IMR-90 (cell line): ENCODE data around the gene KLHL36. TPM values are rescaled to one million over a fixed set of nuclear protein-coding genes. Genes with fewer than 3 reads are reported as not detected.

ENCODE experiments used
- ATAC-seq: fragments of 200-7000 bp; cut with Tn5 transposase; 2 replicates; pipeline ENCODE4 v1.9.1; 2020; ENCODE audit warnings: low read depth, mild to moderate bottlenecking, moderate library complexity
- BruUV-seq: library from RNA; stranded (reverse); fragments of 400-500 nt; replicated peaks from 2 replicates; lab custom pipeline; 2021; lab: Mats Ljungman, UMichigan
- CTCF ChIA-PET: fragments of 300-600 bp; formaldehyde crosslinking; extraction: SDS; loops from one replicate; lab custom pipeline; 2021; ENCODE audit warnings: antibody characterized with exemption; lab: Yijun Ruan, JAX
- POLR2A ChIA-PET: fragments of 300-600 bp; sonication (Branson Sonifier 250); formaldehyde crosslinking; loops from one replicate; lab custom pipeline; 2022; ENCODE audit warnings: antibody characterized with exemption; ENCODE audit not compliant: unreplicated experiment; lab: Charles Lee
- DNase-seq: peaks from one replicate; pipeline ENCODE4 v3.0.0; 2013
- H2AFZ ChIP-seq: replicated peaks from 2 replicates; pipeline ENCODE3; 2013; ENCODE audit warnings: low read length, mild to moderate bottlenecking; ENCODE audit not compliant: poor library complexity
- H2AK5ac ChIP-seq: 2 replicates; pipeline ENCODE4 v1.6.1; 2013; ENCODE audit warnings: low read depth, low read length, inconsistent platforms
- H2AK9ac ChIP-seq: replicated peaks from 2 replicates; pipeline ENCODE3; 2013; ENCODE audit warnings: mild to moderate bottlenecking, low read depth, low read length, moderate library complexity; ENCODE audit not compliant: poor library complexity
- H2BK120ac ChIP-seq: 2 replicates; pipeline ENCODE4 v1.6.1; 2013; ENCODE audit warnings: low read depth, low read length, inconsistent platforms
- H2BK15ac ChIP-seq: 3 replicates; pipeline ENCODE4 v1.6.1; 2013; ENCODE audit warnings: low read depth, low read length, inconsistent platforms
- H2BK20ac ChIP-seq: 2 replicates; pipeline ENCODE4 v1.6.1; 2013; ENCODE audit warnings: low read depth, mild to moderate bottlenecking, inconsistent platforms, low read length, moderate library complexity
- H2BK5ac ChIP-seq: 2 replicates; pipeline ENCODE4 v1.6.1; 2013; ENCODE audit warnings: mild to moderate bottlenecking, low read depth, low read length, inconsistent platforms; ENCODE audit not compliant: poor library complexity, severe bottlenecking
- H3K14ac ChIP-seq: replicated peaks from 2 replicates; pipeline ENCODE4 v1.6.1; 2013; ENCODE audit warnings: low read depth, low read length, inconsistent platforms
- H3K18ac ChIP-seq: 2 replicates; pipeline ENCODE4 v1.6.1; 2013; ENCODE audit warnings: low read depth, low read length, control low read depth
- H3K23ac ChIP-seq: 2 replicates; pipeline ENCODE4 v1.6.1; 2013; ENCODE audit warnings: low read depth, low read length, inconsistent platforms
- H3K27ac ChIP-seq: 2 replicates; pipeline ENCODE4 v1.5.1; 2013; ENCODE audit warnings: mild to moderate bottlenecking, control low read depth, low read length; ENCODE audit not compliant: insufficient read depth
- H3K27me3 ChIP-seq: 2 replicates; pipeline ENCODE4 v1.6.1; 2013; ENCODE audit warnings: low read length; ENCODE audit not compliant: control insufficient read depth, insufficient read depth
- H3K36me3 ChIP-seq: 2 replicates; pipeline ENCODE4 v1.6.1; 2013; ENCODE audit warnings: low read length, mixed read lengths; ENCODE audit not compliant: control insufficient read depth, insufficient read depth
- H3K4ac ChIP-seq: 2 replicates; pipeline ENCODE4 v1.6.1; 2013; ENCODE audit warnings: low read depth, low read length, inconsistent platforms
- H3K4me1 ChIP-seq: 2 replicates; pipeline ENCODE4 v1.6.1; 2013; ENCODE audit warnings: low read length, mixed read lengths; ENCODE audit not compliant: control insufficient read depth, insufficient read depth
- H3K4me2 ChIP-seq: 2 replicates; pipeline ENCODE4 v1.6.1; 2013; ENCODE audit warnings: low read depth, mild to moderate bottlenecking, control low read depth, low read length, moderate library complexity
- H3K4me3 ChIP-seq: 2 replicates; pipeline ENCODE4 v1.5.1; 2013; ENCODE audit warnings: low read depth, mild to moderate bottlenecking, control low read depth, low read length, moderate library complexity; ENCODE audit not compliant: insufficient read depth
- H3K56ac ChIP-seq: 2 replicates; pipeline ENCODE4 v1.6.1; 2013; ENCODE audit warnings: low read length, inconsistent platforms; ENCODE audit not compliant: insufficient read depth; ENCODE audit errors: extremely low read depth
- H3K79me1 ChIP-seq, 2 experiments: 2 replicates each; pipeline ENCODE4 v1.6.1; 2013; ENCODE audit warnings: low read length in 2 of 2, inconsistent platforms in 1 of 2, low read depth in 1 of 2
- H3K9ac ChIP-seq: 2 replicates; pipeline ENCODE4 v1.6.1; 2013; ENCODE audit warnings: low read depth, low read length, control low read depth
- H3K9me1 ChIP-seq: 2 replicates; pipeline ENCODE4 v1.6.1; 2013; ENCODE audit warnings: low read length, inconsistent platforms; ENCODE audit not compliant: insufficient read depth
- H3K9me3 ChIP-seq: 2 replicates; pipeline ENCODE4 v1.6.1; 2013; ENCODE audit warnings: low read length; ENCODE audit not compliant: control insufficient read depth, insufficient read depth
- H4K20me1 ChIP-seq: 2 replicates; pipeline ENCODE4 v1.6.1; 2013; ENCODE audit warnings: low read length, inconsistent platforms; ENCODE audit not compliant: insufficient read depth
- H4K5ac ChIP-seq: 2 replicates; pipeline ENCODE4 v1.6.1; 2013; ENCODE audit warnings: mild to moderate bottlenecking, low read depth, low read length, control low read depth
- H4K8ac ChIP-seq, 2 experiments: 2 replicates each; pipeline ENCODE4 v1.6.1; 2013; ENCODE audit warnings: low read depth in 2 of 2, low read length in 2 of 2, control low read depth in 1 of 2, inconsistent platforms in 1 of 2
- H4K91ac ChIP-seq: 2 replicates; pipeline ENCODE4 v1.6.1; 2013; ENCODE audit warnings: low read depth, low read length, inconsistent platforms; ENCODE audit not compliant: insufficient read depth
- CEBPB ChIP-seq: IDR thresholded peaks from 2 replicates; pipeline ENCODE4 v1.6.1; 2012; ENCODE audit warnings: low read depth, low read length, improper control_type of control experiment
- CHD1 ChIP-seq: IDR thresholded peaks from 2 replicates; pipeline ENCODE4 v1.6.1; 2012; ENCODE audit warnings: low read depth, low read length, improper control_type of control experiment
- CTCF ChIP-seq: conservative IDR thresholded peaks from 2 replicates; pipeline ENCODE4 v1.5.1; 2012; ENCODE audit warnings: mild to moderate bottlenecking, low read depth, low read length, improper control_type of control experiment
- ELK1 ChIP-seq: fragments of 150-350 bp; IDR thresholded peaks from 2 replicates; pipeline ENCODE4 v1.6.1; 2016; ENCODE audit warnings: low read depth, mild to moderate bottlenecking, low read length, moderate library complexity, borderline replicate concordance
- FOS ChIP-seq: fragments of 150-350 bp; IDR thresholded peaks from 2 replicates; pipeline ENCODE4 v1.6.1; 2016; ENCODE audit warnings: low read depth, low read length
- MAFK ChIP-seq: IDR thresholded peaks from 2 replicates; pipeline ENCODE4 v1.6.1; 2012; ENCODE audit warnings: low read depth, low read length, improper control_type of control experiment
- MAZ ChIP-seq: IDR thresholded peaks from 2 replicates; pipeline ENCODE4 v1.6.1; 2012; ENCODE audit warnings: low read depth, mild to moderate bottlenecking, low read length, improper control_type of control experiment, moderate library complexity, borderline replicate concordance
- MXI1 ChIP-seq: IDR thresholded peaks from 2 replicates; pipeline ENCODE4 v1.6.1; 2012; ENCODE audit warnings: low read depth, mild to moderate bottlenecking, low read length, moderate library complexity, borderline replicate concordance
- NFE2L2 ChIP-seq: fragments of 150-350 bp; IDR thresholded peaks from 2 replicates; pipeline ENCODE4 v1.6.1; 2016; ENCODE audit warnings: low read depth, mild to moderate bottlenecking, low read length
- POLR2A ChIP-seq: IDR thresholded peaks from 2 replicates; pipeline ENCODE4 v1.6.1; 2012; ENCODE audit warnings: mild to moderate bottlenecking, low read depth, low read length
- RAD21 ChIP-seq: IDR thresholded peaks from 2 replicates; pipeline ENCODE4 v1.6.1; 2012; ENCODE audit warnings: low read length, improper control_type of control experiment
- RCOR1 ChIP-seq: IDR thresholded peaks from 2 replicates; pipeline ENCODE4 v1.6.1; 2012; ENCODE audit warnings: mild to moderate bottlenecking, low read length, improper control_type of control experiment; ENCODE audit not compliant: insufficient replicate concordance
- RFX5 ChIP-seq: IDR thresholded peaks from 2 replicates; pipeline ENCODE4 v1.8.0; 2012; ENCODE audit warnings: low read depth, mild to moderate bottlenecking, low read length, moderate library complexity
- SMC3 ChIP-seq: fragments of 150-350 bp; IDR thresholded peaks from 2 replicates; pipeline ENCODE4 v1.6.1; 2016; ENCODE audit warnings: low read depth, mild to moderate bottlenecking, antibody characterized with exemption, low read length, moderate library complexity
- USF2 ChIP-seq: fragments of 150-350 bp; IDR thresholded peaks from 2 replicates; pipeline ENCODE4 v1.6.1; 2017; ENCODE audit warnings: mild to moderate bottlenecking, antibody characterized with exemption, low read length, low read depth
- WGBS, 2 experiments: methylation state at CpG; one replicate each; pipeline versions ENCODE4 v1.1.5 to v1.1.7; 2013; ENCODE audit warnings: missing lambda C conversion rate in 2 of 2; ENCODE audit not compliant: insufficient read length in 1 of 2; ENCODE audit errors: extremely low coverage in 2 of 2; 5-methylcytosine and 5-hydroxymethylcytosine counted together
- dilution Hi-C: fragments of 300-500 bp; cut with HindIII; formaldehyde crosslinking; loops from one replicate; pipeline ENCODE4 v1.14.3; 2018; ENCODE audit warnings: low sequenced_read_pairs; ENCODE audit not compliant: unreplicated experiment
- in situ Hi-C: fragments of 300-500 bp; cut with MboI; formaldehyde crosslinking; loops from 3 replicates; pipeline ENCODE4 v1.14.3; 2019; ENCODE audit warnings: low sequenced_read_pairs, inconsistent platforms, mixed read lengths
- intact Hi-C: fragments of 100-400 bp; cut with micrococcal nuclease; formaldehyde crosslinking; loops from 2 replicates; pipeline ENCODE4 v1.10.0; 2022
- polyA plus RNA-seq, 3 experiments: library from polyadenylated mRNA; depleted of rRNA; stranded (reverse); fragments of >200 nt; gene quantifications; 2 replicates each; pipeline ENCODE4 v1.2.3, GENCODE V29; 2012; ENCODE audit warnings: low replicate concordance in 1 of 3
- total RNA-seq: library from RNA; depleted of rRNA; stranded (reverse); fragments of >200 nt; gene quantifications from 2 replicates; pipeline ENCODE4 v1.2.3, GENCODE V29; 2012

KLHL36 gene
- total and polyA plus RNA-seq, 2 of the 4 experiments (the other 2 are of a cell fraction) = 45.9 to 46.3 TPM

GRCh38 chr16:84675884-84676283 is 27.6 kb downstream of the KLHL36 start:
- POLR2A ChIA-PET = no interaction called here
- peaks cover 3% of the 10 kb centered on the region; the same call in 1 of the 2 replicates for H3K9me3 ChIP-seq
- no peak overlapping the region for H4K8ac ChIP-seq
- no peak overlapping the region for H4K5ac ChIP-seq
- 86% methylated on average over 1 of the region's 2 CpGs; no CpG with 5 or more reads in 1 of the 2 experiments for WGBS, 2 experiments
- no peak for TF ChIP-seq USF2
- no peak for TF ChIP-seq CEBPB
- no peak for TF ChIP-seq RFX5
- no peak for TF ChIP-seq RCOR1
- no peak for TF ChIP-seq SMC3
- no peak for TF ChIP-seq RAD21
- no peak for TF ChIP-seq POLR2A
- TF ChIP-seq CHD1 = no peak
- TF ChIP-seq ELK1 = no peak
- no peak for TF ChIP-seq FOS
- TF ChIP-seq MXI1 = no peak
- no peak for TF ChIP-seq CTCF
- no peak for TF ChIP-seq MAFK
- TF ChIP-seq NFE2L2 = no peak
- no peak for TF ChIP-seq MAZ
- CTCF ChIA-PET = no interaction called here
- H3K4ac ChIP-seq = no peak overlapping the region
- BruUV-seq = no TSS peak
- H2BK15ac ChIP-seq = no peak overlapping the region
- DNase-seq = no peak
- no peak overlapping the region for H3K4me2 ChIP-seq
- no peak overlapping the region for H3K4me3 ChIP-seq
- no peak overlapping the region for H3K14ac ChIP-seq
- in situ Hi-C loops = loop anchor here (5.0 kb wide), 1 partner anchor 51 kb away; no protein-coding TSS in a partner anchor
- H2BK20ac ChIP-seq = no peak overlapping the region
- H3K4me1 ChIP-seq = peaks cover 7% of the 10 kb centered on the region
- no peak overlapping the region for H3K56ac ChIP-seq
- no peak overlapping the region for H3K9ac ChIP-seq
- no peak overlapping the region for H3K18ac ChIP-seq
- peaks cover 0 to 3% of the 10 kb centered on the region in 2 experiments; a peak in 2 of 4 replicates for H3K79me1 ChIP-seq
- H2BK5ac ChIP-seq = no peak overlapping the region
- no peaks in the 10 kb centered on the region for H3K27me3 ChIP-seq
- no peak overlapping the region for H4K91ac ChIP-seq
- H2BK120ac ChIP-seq = no peak overlapping the region
- H2AK9ac ChIP-seq = no peak overlapping the region
- no peak overlapping the region for H3K27ac ChIP-seq
- no peak overlapping the region for H3K23ac ChIP-seq
- no peaks in the 10 kb centered on the region for H4K20me1 ChIP-seq
- dilution Hi-C loops = no loop called here
- H2AK5ac ChIP-seq = no peak overlapping the region
- H3K9me1 ChIP-seq = peaks cover 3% of the 10 kb centered on the region
- intact Hi-C loops = no loop called here
- H2AFZ ChIP-seq = no peak overlapping the region
- no peaks in the 10 kb centered on the region for H3K36me3 ChIP-seq
- no peak for ATAC-seq
